GM12878 (cell line): Measurements from ENCODE around the gene COL4A3.

Source experiments
- MEF2A ChIP-seq: IDR thresholded peaks from 2 replicates; pipeline ENCODE4 v1.6.1; 2011; ENCODE audit warnings: low read depth, mild to moderate bottlenecking, low read length, moderate library complexity; ENCODE audit not compliant: insufficient read depth
- PAX8 ChIP-seq: fragments of 450-650 bp; IDR thresholded peaks from 2 replicates; pipeline ENCODE4 v1.6.1; 2017; ENCODE audit warnings: mild to moderate bottlenecking, moderate library complexity
- POLR2AphosphoS5 ChIP-seq: IDR thresholded peaks from 2 replicates; pipeline ENCODE4 v1.6.1; 2011; ENCODE audit warnings: mild to moderate bottlenecking, low read length, inconsistent platforms
- RB1 ChIP-seq: fragments of 450-650 bp; formaldehyde crosslinking; IDR thresholded peaks from 2 replicates; pipeline ENCODE4 v1.6.1; 2017; ENCODE audit warnings: mild to moderate bottlenecking, borderline replicate concordance
- RBBP5 ChIP-seq: fragments of 200-600 bp; sonication (generic); conservative IDR thresholded peaks from 2 replicates; pipeline ENCODE4 v1.6.1; 2016

- TF ChIP-seq POLR2AphosphoS5 (no peak), RB1 (no peak), MEF2A (no peak), RBBP5 (no peak), PAX8 (no peak)
Measured at GRCh38 chr2:227219312-227220105, 55.1 kb downstream of the COL4A3 start.
